ENCODE data around the gene SORT1. TPM values are rescaled to one million over a fixed set of nuclear protein-coding genes. Genes with fewer than 3 reads are reported as not detected.

The SORT1 gene
- total and polyA plus RNA-seq, 4 donors = 39.0 to 135 (median 57.4) TPM

DNA sequence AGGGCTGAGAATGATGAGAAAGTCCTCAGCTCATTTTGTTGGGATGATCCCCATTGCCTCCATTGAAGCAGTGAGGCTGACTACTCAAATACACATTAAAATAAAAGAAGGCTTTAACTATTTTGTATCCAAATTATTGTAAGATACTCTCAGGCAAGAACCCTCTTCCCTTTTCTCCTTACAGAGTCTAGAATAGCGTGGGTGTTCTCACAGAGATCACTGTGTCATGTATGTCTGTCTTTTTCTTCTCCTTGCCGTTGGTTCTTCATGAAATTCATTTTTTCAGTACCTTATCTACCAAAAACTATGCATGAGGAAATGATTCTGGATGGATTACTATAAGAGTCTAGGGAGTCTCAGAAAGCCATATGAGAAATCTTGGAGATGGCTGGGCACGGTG lies 30.1 kb downstream of the SORT1 start:
- H3K4me1 ChIP-seq (ENCODE audit: control insufficient read depth in 5 of 5, insufficient read depth in 5 of 5, low read length in 5 of 5) = peaks cover 7 to 15% (median 9%) of the 10 kb centered on the region in 5 donors
- H3K36me3 ChIP-seq (ENCODE audit: control insufficient read depth in 4 of 4, insufficient read depth in 4 of 4, low read length in 4 of 4) = peaks cover 0 to 22% (median 7%) of the 10 kb centered on the region in 4 donors
- no peaks in the 10 kb centered on the region for H3K27me3 ChIP-seq (ENCODE audit: control insufficient read depth in 3 of 3, insufficient read depth in 3 of 3, low read length in 2 of 3)
- no peak overlapping the region for H3K27ac ChIP-seq (ENCODE audit: low read depth in 1 of 2, low read length in 1 of 2)
- ATAC-seq (ENCODE audit: insufficient read depth, low FRiP score) = no peak
- no peak overlapping the region for H3K9ac ChIP-seq (ENCODE audit: insufficient read depth in 1 of 2, low read length in 2 of 2)
- H3K4me3 ChIP-seq = no peak overlapping the region
- DNase-seq = no peak
- TF ChIP-seq, protein P1, sequence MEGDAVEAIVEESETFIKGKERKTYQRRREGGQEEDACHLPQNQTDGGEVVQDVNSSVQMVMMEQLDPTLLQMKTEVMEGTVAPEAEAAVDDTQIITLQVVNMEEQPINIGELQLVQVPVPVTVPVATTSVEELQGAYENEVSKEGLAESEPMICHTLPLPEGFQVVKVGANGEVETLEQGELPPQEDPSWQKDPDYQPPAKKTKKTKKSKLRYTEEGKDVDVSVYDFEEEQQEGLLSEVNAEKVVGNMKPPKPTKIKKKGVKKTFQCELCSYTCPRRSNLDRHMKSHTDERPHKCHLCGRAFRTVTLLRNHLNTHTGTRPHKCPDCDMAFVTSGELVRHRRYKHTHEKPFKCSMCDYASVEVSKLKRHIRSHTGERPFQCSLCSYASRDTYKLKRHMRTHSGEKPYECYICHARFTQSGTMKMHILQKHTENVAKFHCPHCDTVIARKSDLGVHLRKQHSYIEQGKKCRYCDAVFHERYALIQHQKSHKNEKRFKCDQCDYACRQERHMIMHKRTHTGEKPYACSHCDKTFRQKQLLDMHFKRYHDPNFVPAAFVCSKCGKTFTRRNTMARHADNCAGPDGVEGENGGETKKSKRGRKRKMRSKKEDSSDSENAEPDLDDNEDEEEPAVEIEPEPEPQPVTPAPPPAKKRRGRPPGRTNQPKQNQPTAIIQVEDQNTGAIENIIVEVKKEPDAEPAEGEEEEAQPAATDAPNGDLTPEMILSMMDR (IDR thresholded peaks at IDR 0.05; ENCODE audit: control extremely low read depth, extremely low read depth) = no peak
- 91 to 95% methylated on average over 3 of the region's 3 CpGs for WGBS, 2 donors
- no peaks in the 10 kb centered on the region for H3K9me3 ChIP-seq (ENCODE audit: control insufficient read depth in 4 of 4, insufficient read depth in 3 of 4, low read length in 3 of 4)

DNA sequence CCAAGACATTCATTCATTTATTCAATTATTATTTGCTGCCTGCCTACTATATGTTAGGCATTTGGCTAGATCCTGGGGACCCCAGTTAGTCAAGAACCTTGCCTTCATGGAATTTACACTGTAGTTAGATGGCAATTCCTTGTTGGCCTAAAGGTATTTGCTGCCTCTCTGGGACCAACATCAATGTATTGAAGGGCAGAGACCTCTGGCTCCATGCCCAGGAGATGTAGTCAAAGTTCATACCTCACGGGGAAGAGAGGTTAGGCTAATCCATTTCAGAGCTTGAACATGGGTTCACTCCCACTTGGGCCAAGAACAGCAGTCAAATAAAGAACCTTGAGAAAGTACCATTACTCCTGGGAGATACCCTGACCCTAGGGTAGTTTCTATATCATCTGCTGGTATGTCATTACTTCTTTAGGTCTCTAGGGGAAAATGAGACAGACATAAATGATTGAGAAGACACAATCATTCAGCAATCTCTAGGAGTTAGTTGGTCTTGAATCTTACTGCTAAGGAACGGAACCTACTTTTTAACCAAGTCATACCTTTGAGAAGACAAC lies 32.0 kb downstream of the SORT1 start:
- peaks cover 0 to 22% (median 7%) of the 10 kb centered on the region in 4 donors for H3K36me3 ChIP-seq (ENCODE audit: control insufficient read depth in 4 of 4, insufficient read depth in 4 of 4, low read length in 4 of 4)
- DNase-seq (no peak), ATAC-seq (ENCODE audit: insufficient read depth, low FRiP score) (no peak)
- no peak overlapping the region for H3K4me3 ChIP-seq
- WGBS, 2 donors = 88 to 97% methylated on average over 2 of the region's 2 CpGs
- TF ChIP-seq, protein P1 (IDR thresholded peaks at IDR 0.05; ENCODE audit: control extremely low read depth, extremely low read depth) = no peak
- no peak overlapping the region for H3K27ac ChIP-seq (ENCODE audit: low read depth in 1 of 2, low read length in 1 of 2)
- H3K27me3 ChIP-seq (ENCODE audit: control insufficient read depth in 3 of 3, insufficient read depth in 3 of 3, low read length in 2 of 3) = no peaks in the 10 kb centered on the region
- H3K4me1 ChIP-seq (ENCODE audit: control insufficient read depth in 5 of 5, insufficient read depth in 5 of 5, low read length in 5 of 5) = peaks cover 0 to 10% (median 5%) of the 10 kb centered on the region in 5 donors
- H3K9ac ChIP-seq (ENCODE audit: insufficient read depth in 1 of 2, low read length in 2 of 2) = no peak overlapping the region
- no peaks in the 10 kb centered on the region for H3K9me3 ChIP-seq (ENCODE audit: control insufficient read depth in 4 of 4, insufficient read depth in 3 of 4, low read length in 3 of 4)

DNA sequence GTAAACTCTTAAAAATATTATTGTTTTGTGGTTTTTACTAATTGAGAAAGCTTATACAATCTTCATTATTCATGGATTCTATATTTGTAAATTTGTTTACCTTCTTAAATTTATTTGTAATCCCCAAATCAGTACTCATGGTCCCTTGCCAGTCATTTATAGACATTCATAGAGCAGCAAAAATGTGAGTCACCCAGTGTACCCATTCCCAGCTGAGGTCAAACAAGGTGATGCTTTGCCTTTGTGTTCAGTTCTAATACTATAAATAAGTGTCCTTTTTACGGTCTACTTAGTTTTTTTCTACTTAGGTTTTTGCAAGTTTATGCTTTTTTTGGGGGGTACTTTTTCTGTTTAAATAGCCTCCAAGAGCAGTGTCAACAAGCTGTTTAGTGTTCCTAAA lies 36.1 kb downstream of the SORT1 start:
- Histone ChIP-seq H3K27me3 (ENCODE audit: control insufficient read depth in 3 of 3, insufficient read depth in 3 of 3, low read length in 2 of 3) (no peaks in the 10 kb centered on the region), H3K27ac (ENCODE audit: low read depth in 1 of 2, low read length in 1 of 2) (no peak overlapping the region), H3K9ac (ENCODE audit: insufficient read depth in 1 of 2, low read length in 2 of 2) (no peak overlapping the region), H3K9me3 (ENCODE audit: control insufficient read depth in 4 of 4, insufficient read depth in 3 of 4, low read length in 3 of 4) (no peaks in the 10 kb centered on the region), H3K4me3 (no peak overlapping the region), H3K36me3 (ENCODE audit: control insufficient read depth in 4 of 4, insufficient read depth in 4 of 4, low read length in 4 of 4) (peaks cover 0 to 12% (median 1%) of the 10 kb centered on the region in 4 donors), H3K4me1 (ENCODE audit: control insufficient read depth in 5 of 5, insufficient read depth in 5 of 5, low read length in 5 of 5) (peaks cover 0 to 17% (median 9%) of the 10 kb centered on the region in 5 donors)
- DNase-seq (no peak), ATAC-seq (ENCODE audit: insufficient read depth, low FRiP score) (no peak)
- 57 to 61% methylated on average over 1 of the region's 1 CpG for WGBS, 2 donors
- TF ChIP-seq, protein P1 (IDR thresholded peaks at IDR 0.05; ENCODE audit: control extremely low read depth, extremely low read depth) = no peak

- no peak overlapping the region for H3K9ac ChIP-seq (ENCODE audit: insufficient read depth in 1 of 2, low read length in 2 of 2)
- H3K27ac ChIP-seq (ENCODE audit: low read depth in 1 of 2, low read length in 1 of 2) = no peak overlapping the region
- TF ChIP-seq, protein P1 (IDR thresholded peaks at IDR 0.05; ENCODE audit: control extremely low read depth, extremely low read depth) = no peak
- no peak for DNase-seq
- H3K9me3 ChIP-seq (ENCODE audit: control insufficient read depth in 4 of 4, insufficient read depth in 3 of 4, low read length in 3 of 4) = peaks cover 0 to under 1% (median 0%) of the 10 kb centered on the region in 4 donors
- H3K27me3 ChIP-seq (ENCODE audit: control insufficient read depth in 3 of 3, insufficient read depth in 3 of 3, low read length in 2 of 3) = no peaks in the 10 kb centered on the region
- no peak for ATAC-seq (ENCODE audit: insufficient read depth, low FRiP score)
- 54 to 78% methylated on average over 2 of the region's 2 CpGs for WGBS, 2 donors
- H3K4me1 ChIP-seq (ENCODE audit: control insufficient read depth in 5 of 5, insufficient read depth in 5 of 5, low read length in 5 of 5) = peaks cover 3 to 22% (median 9%) of the 10 kb centered on the region in 5 donors
- peaks cover 0 to 8% (median 0%) of the 10 kb centered on the region in 4 donors for H3K36me3 ChIP-seq (ENCODE audit: control insufficient read depth in 4 of 4, insufficient read depth in 4 of 4, low read length in 4 of 4)
- H3K4me3 ChIP-seq = no peak overlapping the region
Observed at GRCh38 chr1:109361069-109361468, 36.6 kb downstream of the SORT1 start.
